Measurements from ENCODE around the gene ZMYND10. TPM values are rescaled to one million over a fixed set of nuclear protein-coding genes. Genes with fewer than 3 reads are reported as not detected.

ZMYND10 gene
- total and polyA plus RNA-seq, 9 of the 15 experiments (the other 6 are each of a cell fraction or from before 2014, with no cell fraction given) = 0.20 to 2.8 (median 0.70) TPM

DNA sequence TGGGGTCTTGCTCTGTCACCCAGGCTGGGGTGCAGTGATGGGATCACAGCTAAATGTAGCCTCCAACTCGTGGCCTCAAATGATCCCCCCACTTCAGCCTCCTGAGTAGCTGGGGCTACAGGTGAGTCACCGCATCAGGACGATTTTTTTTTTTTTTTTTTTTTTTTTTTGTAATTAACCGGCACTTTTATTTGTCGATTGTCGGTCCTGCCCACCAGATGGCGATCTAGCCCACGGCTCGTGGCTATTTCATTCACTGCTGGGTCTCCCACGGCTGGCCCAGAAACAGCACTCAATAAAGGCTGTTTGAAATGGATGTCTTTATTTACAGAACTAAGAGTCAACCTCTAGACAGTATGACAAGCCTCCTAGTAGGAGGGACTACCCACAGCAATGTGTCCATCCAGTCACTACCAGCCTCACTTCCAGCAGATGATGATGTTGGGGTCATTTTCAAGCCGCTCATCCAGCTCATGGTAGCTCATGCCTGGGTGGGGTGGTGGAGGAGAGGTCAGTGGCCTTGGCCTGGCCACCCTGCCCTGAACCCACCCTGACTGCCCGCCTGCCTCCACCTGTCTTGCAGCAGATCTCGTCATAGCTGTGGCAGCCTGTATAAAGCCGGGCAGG is 1.8 kb upstream of the ZMYND10 start (continued):
- TF ChIP-seq, protein P1, sequence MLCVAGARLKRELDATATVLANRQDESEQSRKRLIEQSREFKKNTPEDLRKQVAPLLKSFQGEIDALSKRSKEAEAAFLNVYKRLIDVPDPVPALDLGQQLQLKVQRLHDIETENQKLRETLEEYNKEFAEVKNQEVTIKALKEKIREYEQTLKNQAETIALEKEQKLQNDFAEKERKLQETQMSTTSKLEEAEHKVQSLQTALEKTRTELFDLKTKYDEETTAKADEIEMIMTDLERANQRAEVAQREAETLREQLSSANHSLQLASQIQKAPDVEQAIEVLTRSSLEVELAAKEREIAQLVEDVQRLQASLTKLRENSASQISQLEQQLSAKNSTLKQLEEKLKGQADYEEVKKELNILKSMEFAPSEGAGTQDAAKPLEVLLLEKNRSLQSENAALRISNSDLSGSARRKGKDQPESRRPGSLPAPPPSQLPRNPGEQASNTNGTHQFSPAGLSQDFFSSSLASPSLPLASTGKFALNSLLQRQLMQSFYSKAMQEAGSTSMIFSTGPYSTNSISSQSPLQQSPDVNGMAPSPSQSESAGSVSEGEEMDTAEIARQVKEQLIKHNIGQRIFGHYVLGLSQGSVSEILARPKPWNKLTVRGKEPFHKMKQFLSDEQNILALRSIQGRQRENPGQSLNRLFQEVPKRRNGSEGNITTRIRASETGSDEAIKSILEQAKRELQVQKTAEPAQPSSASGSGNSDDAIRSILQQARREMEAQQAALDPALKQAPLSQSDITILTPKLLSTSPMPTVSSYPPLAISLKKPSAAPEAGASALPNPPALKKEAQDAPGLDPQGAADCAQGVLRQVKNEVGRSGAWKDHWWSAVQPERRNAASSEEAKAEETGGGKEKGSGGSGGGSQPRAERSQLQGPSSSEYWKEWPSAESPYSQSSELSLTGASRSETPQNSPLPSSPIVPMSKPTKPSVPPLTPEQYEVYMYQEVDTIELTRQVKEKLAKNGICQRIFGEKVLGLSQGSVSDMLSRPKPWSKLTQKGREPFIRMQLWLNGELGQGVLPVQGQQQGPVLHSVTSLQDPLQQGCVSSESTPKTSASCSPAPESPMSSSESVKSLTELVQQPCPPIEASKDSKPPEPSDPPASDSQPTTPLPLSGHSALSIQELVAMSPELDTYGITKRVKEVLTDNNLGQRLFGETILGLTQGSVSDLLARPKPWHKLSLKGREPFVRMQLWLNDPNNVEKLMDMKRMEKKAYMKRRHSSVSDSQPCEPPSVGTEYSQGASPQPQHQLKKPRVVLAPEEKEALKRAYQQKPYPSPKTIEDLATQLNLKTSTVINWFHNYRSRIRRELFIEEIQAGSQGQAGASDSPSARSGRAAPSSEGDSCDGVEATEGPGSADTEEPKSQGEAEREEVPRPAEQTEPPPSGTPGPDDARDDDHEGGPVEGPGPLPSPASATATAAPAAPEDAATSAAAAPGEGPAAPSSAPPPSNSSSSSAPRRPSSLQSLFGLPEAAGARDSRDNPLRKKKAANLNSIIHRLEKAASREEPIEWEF (CRISPR knock-in tag; IDR thresholded peaks at IDR 0.05) = no peak
- TF ChIP-seq, protein P2, sequence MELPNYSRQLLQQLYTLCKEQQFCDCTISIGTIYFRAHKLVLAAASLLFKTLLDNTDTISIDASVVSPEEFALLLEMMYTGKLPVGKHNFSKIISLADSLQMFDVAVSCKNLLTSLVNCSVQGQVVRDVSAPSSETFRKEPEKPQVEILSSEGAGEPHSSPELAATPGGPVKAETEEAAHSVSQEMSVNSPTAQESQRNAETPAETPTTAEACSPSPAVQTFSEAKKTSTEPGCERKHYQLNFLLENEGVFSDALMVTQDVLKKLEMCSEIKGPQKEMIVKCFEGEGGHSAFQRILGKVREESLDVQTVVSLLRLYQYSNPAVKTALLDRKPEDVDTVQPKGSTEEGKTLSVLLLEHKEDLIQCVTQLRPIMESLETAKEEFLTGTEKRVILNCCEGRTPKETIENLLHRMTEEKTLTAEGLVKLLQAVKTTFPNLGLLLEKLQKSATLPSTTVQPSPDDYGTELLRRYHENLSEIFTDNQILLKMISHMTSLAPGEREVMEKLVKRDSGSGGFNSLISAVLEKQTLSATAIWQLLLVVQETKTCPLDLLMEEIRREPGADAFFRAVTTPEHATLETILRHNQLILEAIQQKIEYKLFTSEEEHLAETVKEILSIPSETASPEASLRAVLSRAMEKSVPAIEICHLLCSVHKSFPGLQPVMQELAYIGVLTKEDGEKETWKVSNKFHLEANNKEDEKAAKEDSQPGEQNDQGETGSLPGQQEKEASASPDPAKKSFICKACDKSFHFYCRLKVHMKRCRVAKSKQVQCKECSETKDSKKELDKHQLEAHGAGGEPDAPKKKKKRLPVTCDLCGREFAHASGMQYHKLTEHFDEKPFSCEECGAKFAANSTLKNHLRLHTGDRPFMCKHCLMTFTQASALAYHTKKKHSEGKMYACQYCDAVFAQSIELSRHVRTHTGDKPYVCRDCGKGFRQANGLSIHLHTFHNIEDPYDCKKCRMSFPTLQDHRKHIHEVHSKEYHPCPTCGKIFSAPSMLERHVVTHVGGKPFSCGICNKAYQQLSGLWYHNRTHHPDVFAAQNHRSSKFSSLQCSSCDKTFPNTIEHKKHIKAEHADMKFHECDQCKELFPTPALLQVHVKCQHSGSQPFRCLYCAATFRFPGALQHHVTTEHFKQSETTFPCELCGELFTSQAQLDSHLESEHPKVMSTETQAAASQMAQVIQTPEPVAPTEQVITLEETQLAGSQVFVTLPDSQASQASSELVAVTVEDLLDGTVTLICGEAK (IDR thresholded peaks at IDR 0.05) = peak; percentile 77
- TF ChIP-seq, protein P2 (CRISPR knock-in tag; IDR thresholded peaks at IDR 0.05) = peak; percentile 53; the same call in 1 of the 2 replicates
- TF ChIP-seq, protein P3, sequence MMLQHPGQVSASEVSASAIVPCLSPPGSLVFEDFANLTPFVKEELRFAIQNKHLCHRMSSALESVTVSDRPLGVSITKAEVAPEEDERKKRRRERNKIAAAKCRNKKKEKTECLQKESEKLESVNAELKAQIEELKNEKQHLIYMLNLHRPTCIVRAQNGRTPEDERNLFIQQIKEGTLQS (IDR thresholded peaks at IDR 0.05) = peak; percentile 49; the same call in 1 of the 2 replicates
- TF ChIP-seq, protein P3 (CRISPR knock-in tag; conservative IDR thresholded peaks at IDR 0.05) = no peak
- TF ChIP-seq FIP1L1 (IDR thresholded peaks at IDR 0.05; ENCODE audit: low read depth, low read length, poor library complexity, severe bottlenecking) (no peak), CHD1 (IDR thresholded peaks at IDR 0.05; ENCODE audit: low read length) (no peak), POLR2A (conservative IDR thresholded peaks at IDR 0.05) (no peak), ZNF41 (CRISPR knock-in tag; conservative IDR thresholded peaks at IDR 0.05) (no peak)
- TF ChIP-seq, protein P4, sequence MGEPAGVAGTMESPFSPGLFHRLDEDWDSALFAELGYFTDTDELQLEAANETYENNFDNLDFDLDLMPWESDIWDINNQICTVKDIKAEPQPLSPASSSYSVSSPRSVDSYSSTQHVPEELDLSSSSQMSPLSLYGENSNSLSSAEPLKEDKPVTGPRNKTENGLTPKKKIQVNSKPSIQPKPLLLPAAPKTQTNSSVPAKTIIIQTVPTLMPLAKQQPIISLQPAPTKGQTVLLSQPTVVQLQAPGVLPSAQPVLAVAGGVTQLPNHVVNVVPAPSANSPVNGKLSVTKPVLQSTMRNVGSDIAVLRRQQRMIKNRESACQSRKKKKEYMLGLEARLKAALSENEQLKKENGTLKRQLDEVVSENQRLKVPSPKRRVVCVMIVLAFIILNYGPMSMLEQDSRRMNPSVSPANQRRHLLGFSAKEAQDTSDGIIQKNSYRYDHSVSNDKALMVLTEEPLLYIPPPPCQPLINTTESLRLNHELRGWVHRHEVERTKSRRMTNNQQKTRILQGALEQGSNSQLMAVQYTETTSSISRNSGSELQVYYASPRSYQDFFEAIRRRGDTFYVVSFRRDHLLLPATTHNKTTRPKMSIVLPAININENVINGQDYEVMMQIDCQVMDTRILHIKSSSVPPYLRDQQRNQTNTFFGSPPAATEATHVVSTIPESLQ (CRISPR knock-in tag; IDR thresholded peaks at IDR 0.05) = no peak

Data from K562 (cell line).